Spleen (tissue), 7 donors: ENCODE data around the gene HNMT.
"Not testable (repeated sequence)": the region's sequence is repeated elsewhere in the genome, so short reads cannot be mapped to it uniquely, and the experiment has no call there.

Experiments used
- POLR2A ChIP-seq, 3 donors: fragments of 450-650 bp; IDR thresholded peaks; one replicate each; pipeline ENCODE4 v1.5.1; 2017; ENCODE audit warnings: antibody characterized with exemption in 3 of 3, mild to moderate bottlenecking in 1 of 3
- POLR2AphosphoS5 ChIP-seq, 3 donors: sonication (generic); formaldehyde crosslinking; IDR thresholded peaks; one replicate each; pipeline ENCODE4 v1.5.1; 2017; ENCODE audit warnings: antibody characterized with exemption in 3 of 3
- TF ChIP-seq, protein P1 (sequence below), 11 experiments: fragments of 200-600 bp in 7 of 11; fragments of 450-650 bp in 4 of 11; sonication (generic) in 4 of 11; IDR thresholded peaks in 8 of 11; conservative IDR thresholded peaks in 3 of 11; 1 replicate in 7 of 11; 2 replicates in 4 of 11; pipeline versions ENCODE4 v1.4.0 to v1.8.0; 2016 to 2021; ENCODE audit warnings: antibody characterized with exemption in 11 of 11, inconsistent platforms in 4 of 11, mild to moderate bottlenecking in 1 of 11
- donor health status: DM: no; HTN: no; CAD: no; lungs with moderate emphysema.
- donor health status: DM: no; HTN: no; CAD: no.
- donor health status: DM: no; HTN: no; CAD: no.

DNA sequence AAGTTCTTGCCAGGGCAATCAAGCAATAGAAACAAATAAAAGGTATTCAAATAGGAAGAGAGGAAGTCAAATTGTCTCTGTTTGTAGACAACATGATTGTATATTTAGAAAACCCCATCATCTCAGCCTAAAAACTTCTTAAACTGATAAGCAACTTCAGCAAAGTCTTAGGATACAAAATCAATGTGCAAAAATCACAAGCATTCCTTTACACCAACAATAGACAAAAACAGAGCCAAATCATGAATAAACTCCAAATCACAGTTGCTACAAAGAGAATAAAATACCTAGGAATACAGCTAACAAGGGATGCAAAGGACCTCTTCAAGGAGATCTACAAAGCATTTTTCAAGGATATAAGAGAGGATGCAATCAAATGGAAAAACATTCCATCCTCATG, 31.9 kb downstream of the HNMT start:
- TF ChIP-seq, protein P1, sequence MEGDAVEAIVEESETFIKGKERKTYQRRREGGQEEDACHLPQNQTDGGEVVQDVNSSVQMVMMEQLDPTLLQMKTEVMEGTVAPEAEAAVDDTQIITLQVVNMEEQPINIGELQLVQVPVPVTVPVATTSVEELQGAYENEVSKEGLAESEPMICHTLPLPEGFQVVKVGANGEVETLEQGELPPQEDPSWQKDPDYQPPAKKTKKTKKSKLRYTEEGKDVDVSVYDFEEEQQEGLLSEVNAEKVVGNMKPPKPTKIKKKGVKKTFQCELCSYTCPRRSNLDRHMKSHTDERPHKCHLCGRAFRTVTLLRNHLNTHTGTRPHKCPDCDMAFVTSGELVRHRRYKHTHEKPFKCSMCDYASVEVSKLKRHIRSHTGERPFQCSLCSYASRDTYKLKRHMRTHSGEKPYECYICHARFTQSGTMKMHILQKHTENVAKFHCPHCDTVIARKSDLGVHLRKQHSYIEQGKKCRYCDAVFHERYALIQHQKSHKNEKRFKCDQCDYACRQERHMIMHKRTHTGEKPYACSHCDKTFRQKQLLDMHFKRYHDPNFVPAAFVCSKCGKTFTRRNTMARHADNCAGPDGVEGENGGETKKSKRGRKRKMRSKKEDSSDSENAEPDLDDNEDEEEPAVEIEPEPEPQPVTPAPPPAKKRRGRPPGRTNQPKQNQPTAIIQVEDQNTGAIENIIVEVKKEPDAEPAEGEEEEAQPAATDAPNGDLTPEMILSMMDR (IDR thresholded peaks at IDR 0.05 in 8 of 11, conservative IDR thresholded peaks at IDR 0.05 in 3 of 11) = not testable (repeated sequence)
- not testable (repeated sequence) for TF ChIP-seq POLR2A, POLR2AphosphoS5 (IDR thresholded peaks at IDR 0.05)
